Activated CD4-positive, alpha-beta memory T cell treated with anti-CD3 and anti-CD28 coated beads, Interleukin-2, amount 10 ng/mL, durations not matched to agents 7 days and 5 days (primary cell): ENCODE data around the gene ATF7. TPM values are rescaled to one million over a fixed set of nuclear protein-coding genes. Genes with fewer than 3 reads are reported as not detected.
A peak's percentile ranks its signal among the peaks of the same experiment; 100 is the strongest.
"Not testable (repeated sequence)": the region's sequence is repeated elsewhere in the genome, so short reads cannot be mapped to it uniquely, and the experiment has no call there.

Experiments
- CTCF ChIA-PET: fragments of 350-600 bp; sonication (Branson Sonifier 250); formaldehyde crosslinking; loops from one replicate; lab custom pipeline; 2021; ENCODE audit warnings: antibody characterized with exemption, inconsistent platforms; lab: Charles Lee
- POLR2A ChIA-PET: fragments of 350-600 bp; sonication (Branson Sonifier 250); formaldehyde crosslinking; loops from one replicate; lab custom pipeline; 2021; ENCODE audit warnings: antibody characterized with exemption; lab: Charles Lee
- DNase-seq: peaks from one replicate; pipeline ENCODE4 v3.0.0-alpha.2; 2020
- H3K27ac Mint-ChIP-seq: one replicate; pipeline ENCODE4 v1.8.0; 2021; ENCODE audit warnings: mild to moderate bottlenecking, mixed read lengths
- H3K27me3 Mint-ChIP-seq: one replicate; pipeline ENCODE4 v1.8.0; 2021; ENCODE audit warnings: mixed read lengths
- H3K36me3 Mint-ChIP-seq: one replicate; pipeline ENCODE4 v1.8.0; 2021; ENCODE audit warnings: low read depth, mixed read lengths
- H3K4me1 Mint-ChIP-seq: one replicate; pipeline ENCODE4 v1.8.0; 2021; ENCODE audit warnings: mixed read lengths
- H3K4me3 Mint-ChIP-seq: one replicate; pipeline ENCODE4 v1.8.0; 2021; ENCODE audit warnings: mild to moderate bottlenecking, mixed read lengths
- H3K9me3 Mint-ChIP-seq: one replicate; pipeline ENCODE4 v1.8.0; 2021; ENCODE audit warnings: mixed read lengths
- total RNA-seq, 2 experiments: library from RNA; stranded (reverse); gene quantifications; one replicate each; pipeline ENCODE4 v1.2.3, GENCODE V29; 2021

The ATF7 gene
- total RNA-seq, 2 experiments from 2014 or later, result 21.4 to 24.0 TPM

GRCh38 chr12:53571295-53571694 is 54.9 kb downstream of the ATF7 start:
- H3K9me3 Mint-ChIP-seq, result no peaks in the 10 kb centered on the region
- no peaks in the 10 kb centered on the region for H3K27me3 Mint-ChIP-seq
- H3K27ac Mint-ChIP-seq, result no peak overlapping the region
- H3K4me3 Mint-ChIP-seq, result no peak overlapping the region
- ChIA-PET CTCF (interaction anchor here (2.0 kb wide), 1 partner anchor 28 kb away, joined by 6 read pairs; no protein-coding TSS in a partner anchor), POLR2A (no interaction called here)
- peaks cover 27% of the 10 kb centered on the region for H3K4me1 Mint-ChIP-seq
- H3K36me3 Mint-ChIP-seq, result peaks cover 18% of the 10 kb centered on the region
- no peak for DNase-seq

- Mint-ChIP-seq H3K27ac (no peak overlapping the region), H3K9me3 (no peaks in the 10 kb centered on the region), H3K4me1 (peaks cover 23% of the 10 kb centered on the region), H3K4me3 (no peak overlapping the region), H3K27me3 (no peaks in the 10 kb centered on the region), H3K36me3 (peaks cover 12% of the 10 kb centered on the region)
- no peak for DNase-seq
- POLR2A ChIA-PET, result interaction anchor here (0.8 kb wide), 1 partner anchor 9 kb away, joined by 3 read pairs; no protein-coding TSS in a partner anchor
- CTCF ChIA-PET, result interaction anchor here (1.0 kb wide), 1 partner anchor 26 kb away, joined by 3 read pairs; no protein-coding TSS in a partner anchor
These were observed 57.2 kb downstream of the ATF7 start for GRCh38 chr12:53568809-53569557.

- ChIA-PET CTCF (interaction anchor here (0.5 to 1.0 kb wide), 2 partner anchors 10 to 25 kb away, joined by 3 to 7 read pairs; no protein-coding TSS in a partner anchor), POLR2A (interaction anchor here (0.8 kb wide), 1 partner anchor 10 kb away, joined by 3 read pairs; no protein-coding TSS in a partner anchor)
- Mint-ChIP-seq H3K27me3 (no peaks in the 10 kb centered on the region), H3K4me3 (no peak overlapping the region), H3K9me3 (no peaks in the 10 kb centered on the region), H3K4me1 (peaks cover 23% of the 10 kb centered on the region), H3K27ac (no peak overlapping the region), H3K36me3 (peaks cover 12% of the 10 kb centered on the region)
- no peak for DNase-seq
These were observed 58.0 kb downstream of the ATF7 start for GRCh38 chr12:53567961-53568808.

GRCh38 chr12:53565376-53565775 is 60.8 kb downstream of the ATF7 start:
- POLR2A ChIA-PET, result interaction anchor here (1.1 kb wide), 1 partner anchor 22 kb away, joined by 3 read pairs; no protein-coding TSS in a partner anchor

GRCh38 chr12:53564941-53565340 is 61.2 kb downstream of the ATF7 start:
- ChIA-PET CTCF (interaction anchor here (1.5 kb wide), 1 partner anchor 21 kb away, joined by 3 read pairs; no protein-coding TSS in a partner anchor), POLR2A (interaction anchor here (0.6 to 1.2 kb wide), 3 partner anchors 22 to 109 kb away, joined by 3 read pairs; no protein-coding TSS in a partner anchor)
- Mint-ChIP-seq H3K4me1 (peaks cover 32% of the 10 kb centered on the region), H3K27ac (no peak overlapping the region), H3K27me3 (no peaks in the 10 kb centered on the region), H3K9me3 (no peaks in the 10 kb centered on the region), H3K4me3 (no peak overlapping the region), H3K36me3 (peaks cover 13% of the 10 kb centered on the region)
- no peak for DNase-seq

More at GRCh38 chr12:53565376-53565775, 60.8 kb downstream of the ATF7 start:
- H3K27me3 Mint-ChIP-seq, DNase-seq, H3K9me3 Mint-ChIP-seq, H3K27ac Mint-ChIP-seq, H3K4me3 Mint-ChIP-seq: not testable (repeated sequence)
- peaks cover 13% of the 10 kb centered on the region for H3K36me3 Mint-ChIP-seq
- CTCF ChIA-PET, result interaction anchor here (1.5 kb wide), 1 partner anchor 22 kb away, joined by 3 read pairs; no protein-coding TSS in a partner anchor
- H3K4me1 Mint-ChIP-seq, result peaks cover 31% of the 10 kb centered on the region

- H3K27ac Mint-ChIP-seq, result no peak overlapping the region
- no peaks in the 10 kb centered on the region for H3K9me3 Mint-ChIP-seq
- H3K36me3 Mint-ChIP-seq, result peaks cover 13% of the 10 kb centered on the region
- peaks cover 32% of the 10 kb centered on the region for H3K4me1 Mint-ChIP-seq
- ChIA-PET POLR2A (interaction anchor here (1.1 to 1.2 kb wide), 2 partner anchors 23 to 59 kb away, joined by 3 read pairs; no protein-coding TSS in a partner anchor), CTCF (interaction anchor here (1.5 kb wide), 1 partner anchor 21 kb away, joined by 3 read pairs; no protein-coding TSS in a partner anchor)
- no peaks in the 10 kb centered on the region for H3K27me3 Mint-ChIP-seq
- no peak for DNase-seq
- H3K4me3 Mint-ChIP-seq, result no peak overlapping the region
These were observed 61.9 kb downstream of the ATF7 start for GRCh38 chr12:53564278-53564677.

GRCh38 chr12:53563452-53564028 is 62.6 kb downstream of the ATF7 start:
- CTCF ChIA-PET, result no interaction called here
- H3K27ac Mint-ChIP-seq, result no peak overlapping the region
- H3K9me3 Mint-ChIP-seq, result no peaks in the 10 kb centered on the region
- no peaks in the 10 kb centered on the region for H3K27me3 Mint-ChIP-seq
- POLR2A ChIA-PET, result no interaction called here
- peaks cover 13% of the 10 kb centered on the region for H3K36me3 Mint-ChIP-seq
- no peak for DNase-seq
- peaks cover 32% of the 10 kb centered on the region for H3K4me1 Mint-ChIP-seq
- H3K4me3 Mint-ChIP-seq, result no peak overlapping the region

GRCh38 chr12:53561590-53561953 is 64.6 kb downstream of the ATF7 start:
- ChIA-PET POLR2A (no interaction called here), CTCF (interaction anchor here (0.9 to 1.2 kb wide), 2 partner anchors 18 to 240 kb away, joined by 3 read pairs; partner anchors contain the start of gene AAAS)
- H3K4me1 Mint-ChIP-seq, result peaks cover 38% of the 10 kb centered on the region
- H3K27me3 Mint-ChIP-seq, result no peaks in the 10 kb centered on the region
- H3K4me3 Mint-ChIP-seq, result no peak overlapping the region
- no peaks in the 10 kb centered on the region for H3K9me3 Mint-ChIP-seq
- peak overlapping the region; percentile 9 for H3K27ac Mint-ChIP-seq
- peaks cover 13% of the 10 kb centered on the region for H3K36me3 Mint-ChIP-seq
- no peak for DNase-seq

- Mint-ChIP-seq H3K4me3 (no peak overlapping the region), H3K27ac (peak overlapping the region; percentile 9), H3K9me3 (no peaks in the 10 kb centered on the region), H3K27me3 (no peaks in the 10 kb centered on the region), H3K4me1 (peaks cover 38% of the 10 kb centered on the region), H3K36me3 (peaks cover 13% of the 10 kb centered on the region)
- no peak for DNase-seq
- CTCF ChIA-PET, result interaction anchor here (0.6 to 1.2 kb wide), 2 partner anchors 18 to 659 kb away, joined by 3 read pairs; no protein-coding TSS in a partner anchor
- POLR2A ChIA-PET, result no interaction called here
These were observed 65.1 kb downstream of the ATF7 start for GRCh38 chr12:53560912-53561589.

- peaks cover 13% of the 10 kb centered on the region for H3K36me3 Mint-ChIP-seq
- no peaks in the 10 kb centered on the region for H3K27me3 Mint-ChIP-seq
- peaks cover 38% of the 10 kb centered on the region for H3K4me1 Mint-ChIP-seq
- ChIA-PET POLR2A (no interaction called here), CTCF (no interaction called here)
- DNase-seq, result no peak
- H3K4me3 Mint-ChIP-seq, result no peak overlapping the region
- H3K27ac Mint-ChIP-seq, result no peak overlapping the region
- H3K9me3 Mint-ChIP-seq, result no peaks in the 10 kb centered on the region
These were observed 65.8 kb downstream of the ATF7 start for GRCh38 chr12:53560351-53560750.

- ChIA-PET CTCF (interaction anchor here (1.0 kb wide), 1 partner anchor 50 kb away, joined by 5 read pairs; no protein-coding TSS in a partner anchor), POLR2A (no interaction called here)
- H3K27ac Mint-ChIP-seq, result no peak overlapping the region
These were observed 67.6 kb downstream of the ATF7 start for GRCh38 chr12:53558631-53559030.

More at GRCh38 chr12:53558631-53559030, 67.6 kb downstream of the ATF7 start:
- Mint-ChIP-seq H3K4me3 (no peak overlapping the region), H3K36me3 (peaks cover 8% of the 10 kb centered on the region), H3K9me3 (no peaks in the 10 kb centered on the region), H3K4me1 (peaks cover 26% of the 10 kb centered on the region), H3K27me3 (no peaks in the 10 kb centered on the region)
- DNase-seq, result no peak
